ENCODE results near the gene LRCH4. TPM values are rescaled to one million over a fixed set of nuclear protein-coding genes. Genes with fewer than 3 reads are reported as not detected.

The LRCH4 gene
- total RNA-seq, 1 donor from 2014 or later, result 3.9 TPM

- Histone ChIP-seq H3K4me3 (ENCODE audit: low read depth, low read length) (peak within 1 kb of the TSS; percentile 95), H3K36me3 (ENCODE audit: control insufficient read depth, insufficient read depth, low read length) (peaks cover 6% of the 10 kb centered on the region), H3K27me3 (ENCODE audit: control insufficient read depth, insufficient read depth, low read length) (peaks cover 2% of the 10 kb centered on the region)
- no peak for TF ChIP-seq CTCF (IDR thresholded peaks at IDR 0.05; ENCODE audit: insufficient read depth, low read length, severe bottlenecking)
- DNase-seq (ENCODE audit: low read depth), result peak; percentile 99
- peak; percentile 97 for FAIRE-seq
Observed at GRCh38 chr7:100586266-100587025, 517 bp upstream of the LRCH4 start, which contains the start of gene FBXO24. Gene FBXO24 (plus strand): TSS chr7:100586328. CDS start chr7:100586626, 298 bp downstream.

- Histone ChIP-seq H3K27me3 (ENCODE audit: control insufficient read depth, insufficient read depth, low read length) (no peaks in the 10 kb centered on the region), H3K4me3 (ENCODE audit: low read depth, low read length) (peak overlapping the region; percentile 95), H3K36me3 (ENCODE audit: control insufficient read depth, insufficient read depth, low read length) (peaks cover 16% of the 10 kb centered on the region)
- no peak for FAIRE-seq
- no peak for TF ChIP-seq CTCF (IDR thresholded peaks at IDR 0.05; ENCODE audit: insufficient read depth, low read length, severe bottlenecking)
- DNase-seq (ENCODE audit: low read depth), result peak; percentile 61
Observed at GRCh38 chr7:100584683-100585510, 1.0 kb downstream of the LRCH4 start.

- H3K4me3 ChIP-seq (ENCODE audit: low read depth, low read length), result peak overlapping the region; percentile 95
- H3K27me3 ChIP-seq (ENCODE audit: control insufficient read depth, insufficient read depth, low read length), result no peaks in the 10 kb centered on the region
- no peak for TF ChIP-seq CTCF (IDR thresholded peaks at IDR 0.05; ENCODE audit: insufficient read depth, low read length, severe bottlenecking)
- FAIRE-seq (no peak), DNase-seq (ENCODE audit: low read depth) (no peak)
- peaks cover 21% of the 10 kb centered on the region for H3K36me3 ChIP-seq (ENCODE audit: control insufficient read depth, insufficient read depth, low read length)
Observed at GRCh38 chr7:100584054-100584682, 1.8 kb downstream of the LRCH4 start.

GRCh38 chr7:100583132-100584053, 2.5 kb downstream of the LRCH4 start:
- FAIRE-seq (no peak), DNase-seq (ENCODE audit: low read depth) (peak; percentile 51)
- H3K36me3 ChIP-seq (ENCODE audit: control insufficient read depth, insufficient read depth, low read length), result peaks cover 27% of the 10 kb centered on the region
- no peak for TF ChIP-seq CTCF (IDR thresholded peaks at IDR 0.05; ENCODE audit: insufficient read depth, low read length, severe bottlenecking)
- H3K4me3 ChIP-seq (ENCODE audit: low read depth, low read length), result no peak overlapping the region
- no peaks in the 10 kb centered on the region for H3K27me3 ChIP-seq (ENCODE audit: control insufficient read depth, insufficient read depth, low read length)

GRCh38 chr7:100582650-100583049, 3.3 kb downstream of the LRCH4 start:
- Histone ChIP-seq H3K27me3 (ENCODE audit: control insufficient read depth, insufficient read depth, low read length) (no peaks in the 10 kb centered on the region), H3K4me3 (ENCODE audit: low read depth, low read length) (no peak overlapping the region), H3K36me3 (ENCODE audit: control insufficient read depth, insufficient read depth, low read length) (peaks cover 33% of the 10 kb centered on the region)
- DNase-seq (ENCODE audit: low read depth) (no peak), FAIRE-seq (no peak)
- no peak for TF ChIP-seq CTCF (IDR thresholded peaks at IDR 0.05; ENCODE audit: insufficient read depth, low read length, severe bottlenecking)

All from bronchial epithelial cell (primary cell).